Testis (tissue), 2 donors: Measurements from ENCODE around the gene CABP1.

Source experiments
- POLR2A ChIP-seq: fragments of 450-650 bp; IDR thresholded peaks from one replicate; pipeline ENCODE4 v1.6.1; 2017; ENCODE audit warnings: antibody characterized with exemption, mild to moderate bottlenecking, moderate library complexity
- TF ChIP-seq, protein P1 (sequence below), 3 experiments: fragments of 450-650 bp in 2 of 3; fragments of 200-600 bp in 1 of 3; sonication (generic) in 1 of 3; IDR thresholded peaks; one replicate each; pipeline ENCODE4 v1.5.1; 2016 to 2019; ENCODE audit warnings: antibody characterized with exemption in 3 of 3, mild to moderate bottlenecking in 2 of 3, moderate library complexity in 1 of 3

DNA sequence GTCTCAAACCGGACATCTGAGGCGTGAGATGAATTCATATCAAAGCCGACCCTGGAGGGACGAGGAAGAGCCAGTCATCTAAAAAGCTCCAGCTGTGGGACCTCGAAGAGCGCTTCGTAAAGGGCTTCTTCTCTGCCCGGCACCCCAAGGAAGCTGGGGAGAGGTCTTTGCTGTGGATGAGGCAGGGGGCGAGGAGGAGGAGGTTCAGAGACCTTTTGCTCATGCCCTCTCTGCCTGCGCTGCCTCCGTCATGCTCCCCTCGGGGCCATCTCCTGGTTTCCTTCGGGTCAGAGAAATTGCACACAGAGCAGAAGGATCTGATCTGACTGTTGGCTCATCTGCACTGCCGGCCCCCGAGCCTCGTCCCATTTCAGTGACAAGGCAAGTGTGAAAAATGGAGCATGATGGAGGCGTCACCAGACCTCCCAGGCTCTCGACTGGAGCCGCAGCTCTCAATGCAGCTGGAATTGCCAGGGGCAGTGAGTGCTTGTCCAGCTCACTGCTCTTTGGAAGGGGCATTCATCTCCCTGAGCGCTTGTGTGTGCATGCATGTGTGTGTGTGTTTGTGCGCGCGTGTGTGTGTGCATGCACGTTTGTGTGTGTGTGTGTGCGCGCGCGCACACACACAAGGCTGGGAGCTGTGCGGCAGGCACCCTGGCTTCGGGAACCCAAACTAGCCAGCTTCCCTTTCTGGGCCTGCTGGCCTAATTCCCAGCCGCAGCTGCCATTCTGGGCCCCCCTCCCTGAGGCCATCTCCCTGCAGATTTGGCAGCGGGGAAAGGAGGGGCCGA, 9.2 kb downstream of the CABP1 start:
- TF ChIP-seq, protein P1, sequence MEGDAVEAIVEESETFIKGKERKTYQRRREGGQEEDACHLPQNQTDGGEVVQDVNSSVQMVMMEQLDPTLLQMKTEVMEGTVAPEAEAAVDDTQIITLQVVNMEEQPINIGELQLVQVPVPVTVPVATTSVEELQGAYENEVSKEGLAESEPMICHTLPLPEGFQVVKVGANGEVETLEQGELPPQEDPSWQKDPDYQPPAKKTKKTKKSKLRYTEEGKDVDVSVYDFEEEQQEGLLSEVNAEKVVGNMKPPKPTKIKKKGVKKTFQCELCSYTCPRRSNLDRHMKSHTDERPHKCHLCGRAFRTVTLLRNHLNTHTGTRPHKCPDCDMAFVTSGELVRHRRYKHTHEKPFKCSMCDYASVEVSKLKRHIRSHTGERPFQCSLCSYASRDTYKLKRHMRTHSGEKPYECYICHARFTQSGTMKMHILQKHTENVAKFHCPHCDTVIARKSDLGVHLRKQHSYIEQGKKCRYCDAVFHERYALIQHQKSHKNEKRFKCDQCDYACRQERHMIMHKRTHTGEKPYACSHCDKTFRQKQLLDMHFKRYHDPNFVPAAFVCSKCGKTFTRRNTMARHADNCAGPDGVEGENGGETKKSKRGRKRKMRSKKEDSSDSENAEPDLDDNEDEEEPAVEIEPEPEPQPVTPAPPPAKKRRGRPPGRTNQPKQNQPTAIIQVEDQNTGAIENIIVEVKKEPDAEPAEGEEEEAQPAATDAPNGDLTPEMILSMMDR (IDR thresholded peaks at IDR 0.05): peak in 1 of 3 experiments; percentile 39
- no peak for TF ChIP-seq POLR2A
